ENCODE measurements around the gene PRRC1. TPM values are rescaled to one million over a fixed set of nuclear protein-coding genes. Genes with fewer than 3 reads are reported as not detected.

PRRC1 gene
- total RNA-seq, 3 donors from 2014 or later: 45.0 to 72.1 (median 63.0) TPM

DNA sequence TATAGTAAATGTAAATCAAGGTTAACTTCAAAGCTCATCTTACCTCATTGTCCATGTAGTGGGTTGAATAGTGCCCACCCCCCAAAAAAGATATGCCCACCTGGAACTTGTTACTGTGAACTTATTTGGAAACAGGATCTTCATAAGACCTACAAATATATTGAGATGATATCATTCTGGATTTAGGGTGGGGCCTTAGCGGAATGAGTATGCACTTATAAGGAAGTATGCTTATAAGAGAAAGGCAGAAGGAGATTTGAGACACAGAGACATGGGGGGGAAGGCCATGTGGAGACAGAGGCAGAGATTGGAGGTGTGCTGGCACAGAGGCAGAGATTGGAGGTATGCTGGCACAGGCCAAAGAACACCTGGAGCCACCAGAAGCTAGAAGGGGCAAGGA lies 2.6 kb upstream of the PRRC1 start:
- H3K4me1 ChIP-seq (ENCODE audit: low read depth): no peaks in the 10 kb centered on the region
- ATAC-seq (no peak), DNase-seq (no peak)
- no peaks in the 10 kb centered on the region for H3K36me3 ChIP-seq (ENCODE audit: low read depth)
- no peaks in the 10 kb centered on the region for H3K9me3 ChIP-seq
- intact Hi-C loops (cut with DNase I, micrococcal nuclease): no loop called here
- no peak for TF ChIP-seq CTCF (IDR thresholded peaks at IDR 0.05)
- no peak overlapping the region for H3K4me3 ChIP-seq

DNA sequence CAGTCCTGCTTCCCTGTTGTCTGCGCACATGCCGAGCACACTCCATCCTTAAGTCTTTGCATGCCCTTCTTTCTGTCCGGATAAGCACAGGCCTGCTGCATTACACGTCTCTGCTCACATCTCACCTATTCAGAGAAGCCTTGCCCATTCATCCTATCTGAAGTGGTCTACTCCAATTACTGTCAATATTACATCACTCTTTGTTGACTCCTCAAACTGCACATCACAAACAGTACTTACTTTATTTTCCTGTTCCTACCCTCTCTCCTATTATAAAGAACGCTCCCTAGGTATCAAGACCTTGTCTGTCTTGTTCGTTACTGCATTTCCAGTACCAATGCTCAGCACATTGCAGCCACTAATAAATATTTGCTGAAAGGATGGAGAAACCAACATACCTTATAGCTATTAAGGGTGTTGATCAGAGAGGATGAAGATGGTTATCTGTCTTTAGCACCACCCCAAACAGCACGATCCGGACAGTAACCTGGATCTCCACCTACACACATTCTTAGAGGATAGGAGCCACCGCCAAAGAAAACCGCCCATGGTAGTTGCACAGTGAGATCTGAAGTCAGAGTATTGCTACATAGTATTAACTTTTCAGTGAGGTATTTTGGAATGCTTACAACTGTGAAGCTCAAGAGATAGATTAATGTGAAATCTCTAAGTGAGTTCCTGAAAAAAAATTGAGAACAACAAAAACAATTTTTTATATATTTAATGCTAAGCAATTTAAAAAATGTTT lies 1.6 kb upstream of the PRRC1 start:
- Histone ChIP-seq H3K4me3 (no peak overlapping the region), H3K4me1 (ENCODE audit: low read depth) (no peaks in the 10 kb centered on the region), H3K9me3 (peaks cover 1% of the 10 kb centered on the region), H3K36me3 (ENCODE audit: low read depth) (no peaks in the 10 kb centered on the region)
- DNase-seq (no peak), ATAC-seq (no peak)
- no peak for TF ChIP-seq CTCF (IDR thresholded peaks at IDR 0.05)
- intact Hi-C loops (cut with DNase I, micrococcal nuclease): no loop called here

GRCh38 chr5:127517110-127517479 lies 345 bp upstream of the PRRC1 start:
- DNase-seq: no peak
- no peak overlapping the region for H3K4me3 ChIP-seq
- intact Hi-C loops (cut with DNase I, micrococcal nuclease): no loop called here
- H3K9me3 ChIP-seq: peaks cover 10% of the 10 kb centered on the region
- TF ChIP-seq CTCF (IDR thresholded peaks at IDR 0.05): no peak
- H3K4me1 ChIP-seq (ENCODE audit: low read depth): no peaks in the 10 kb centered on the region
- H3K36me3 ChIP-seq (ENCODE audit: low read depth): no peaks in the 10 kb centered on the region
- ATAC-seq: peak; percentile 46

DNA sequence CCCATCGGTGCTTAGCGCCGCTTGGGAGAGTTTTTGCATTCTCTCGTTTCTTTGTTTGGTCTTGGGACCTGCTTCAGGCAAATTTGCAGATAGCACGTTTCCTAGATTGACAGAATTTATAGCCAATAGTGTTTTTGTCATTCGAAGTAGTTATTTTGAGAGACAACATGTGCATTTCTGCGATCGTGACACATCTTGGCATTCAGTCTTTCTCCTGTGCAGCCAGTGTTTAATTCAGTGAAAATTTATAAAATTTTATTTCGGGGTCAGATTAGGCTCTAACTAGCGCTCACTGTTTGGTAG lies 830 bp downstream of the PRRC1 start:
- intact Hi-C loops (cut with DNase I, micrococcal nuclease): no loop called here
- TF ChIP-seq CTCF (IDR thresholded peaks at IDR 0.05): no peak
- Histone ChIP-seq H3K4me1 (ENCODE audit: low read depth) (no peaks in the 10 kb centered on the region), H3K4me3 (peak overlapping the region; percentile 90), H3K9me3 (peaks cover 10% of the 10 kb centered on the region), H3K36me3 (ENCODE audit: low read depth) (no peaks in the 10 kb centered on the region)
- ATAC-seq: no peak
- no peak for DNase-seq

DNA sequence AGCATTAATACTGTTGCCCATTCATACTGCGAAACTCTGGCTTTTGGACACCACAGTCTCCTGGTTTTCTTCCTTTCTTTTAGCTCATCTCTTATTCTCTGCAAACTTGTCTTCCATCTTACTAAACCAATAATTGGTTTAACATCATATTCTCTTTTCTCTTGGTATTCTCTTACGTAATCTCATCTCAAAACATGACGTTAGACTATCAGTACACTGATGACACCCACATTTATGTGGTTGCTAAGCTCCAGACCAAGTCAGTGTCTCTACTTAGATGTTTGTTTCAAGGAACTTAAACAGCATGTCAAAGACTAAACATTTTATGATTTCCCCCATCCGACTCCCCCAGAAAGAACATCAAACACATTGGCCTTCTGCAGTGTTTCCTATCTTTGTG lies 2.1 kb downstream of the PRRC1 start:
- ATAC-seq: no peak
- Histone ChIP-seq H3K4me3 (no peak overlapping the region), H3K4me1 (ENCODE audit: low read depth) (no peaks in the 10 kb centered on the region)

More for the DNA sequence above, 2.1 kb downstream of the PRRC1 start:
- intact Hi-C loops (cut with DNase I, micrococcal nuclease): no loop called here
- no peak for DNase-seq
- no peaks in the 10 kb centered on the region for H3K36me3 ChIP-seq (ENCODE audit: low read depth)
- no peak for TF ChIP-seq CTCF (IDR thresholded peaks at IDR 0.05)
- peaks cover 10% of the 10 kb centered on the region for H3K9me3 ChIP-seq
